AG04449 (cell line): ENCODE measurements around the gene KAZN.

Experiments
- CTCF ChIA-PET: fragments of 350-600 bp; formaldehyde crosslinking; extraction: SDS; loops from one replicate; lab custom pipeline; 2021; ENCODE audit warnings: antibody characterized with exemption; lab: Yijun Ruan, JAX
- POLR2A ChIA-PET: fragments of 400-600, 350-600 bp; formaldehyde crosslinking; extraction: SDS; loops from one replicate; lab custom pipeline; 2020; ENCODE audit warnings: antibody characterized with exemption, inconsistent platforms; lab: Yijun Ruan, JAX
- DNase-seq: peaks from one replicate; pipeline ENCODE4 v3.0.0-alpha.2; 2010; ENCODE audit warnings: low read depth, low spot score
- H3K4me3 ChIP-seq: 2 replicates; pipeline ENCODE4 v1.5.1; 2011; ENCODE audit warnings: low read depth, mild to moderate bottlenecking, control low read depth, low read length
- CTCF ChIP-seq: IDR thresholded peaks from one replicate; pipeline ENCODE4 v1.5.1; 2011; ENCODE audit warnings: mild to moderate bottlenecking, moderate library complexity, low read length, control low read depth, inconsistent platforms; ENCODE audit not compliant: insufficient read depth; ENCODE audit errors: missing control alignments

The KAZN gene

GRCh38 chr1:14636897-14637632, 38.6 kb downstream of the KAZN start:
- no peak for DNase-seq
- no peak overlapping the region for H3K4me3 ChIP-seq
- POLR2A ChIA-PET = no interaction called here
- CTCF ChIA-PET = no interaction called here
- TF ChIP-seq CTCF = no peak

- CTCF ChIA-PET = no interaction called here
- no peak for DNase-seq
- no peak for TF ChIP-seq CTCF
- H3K4me3 ChIP-seq = no peak overlapping the region
- POLR2A ChIA-PET = no interaction called here
Observed at GRCh38 chr1:14639291-14640050, 41.0 kb downstream of the KAZN start.

- ChIA-PET CTCF (no interaction called here), POLR2A (no interaction called here)
- TF ChIP-seq CTCF = no peak
- DNase-seq = no peak
- H3K4me3 ChIP-seq = no peak overlapping the region
Observed at GRCh38 chr1:14642712-14643111, 44.2 kb downstream of the KAZN start.

GRCh38 chr1:14646973-14647372, 48.5 kb downstream of the KAZN start:
- TF ChIP-seq CTCF = no peak
- CTCF ChIA-PET = no interaction called here
- no peak for DNase-seq
- POLR2A ChIA-PET = no interaction called here
- no peak overlapping the region for H3K4me3 ChIP-seq

- no peak overlapping the region for H3K4me3 ChIP-seq
- ChIA-PET POLR2A (no interaction called here), CTCF (no interaction called here)
- TF ChIP-seq CTCF = no peak
- DNase-seq = no peak
Observed at GRCh38 chr1:14647777-14648176, 49.3 kb downstream of the KAZN start.

GRCh38 chr1:14648391-14648790, 49.9 kb downstream of the KAZN start:
- CTCF ChIA-PET = no interaction called here
- POLR2A ChIA-PET = no interaction called here

More at GRCh38 chr1:14648391-14648790, 49.9 kb downstream of the KAZN start:
- H3K4me3 ChIP-seq = no peak overlapping the region
- DNase-seq = no peak
- TF ChIP-seq CTCF = no peak
